Neuronal stem cell (in vitro differentiated cells): ENCODE measurements around the gene ATP5MC2.

Source experiments
- DNase-seq: peaks from one replicate; pipeline ENCODE4 v3.0.0-alpha.2; 2013; ENCODE audit warnings: low spot score
- H2AFZ ChIP-seq: one replicate; pipeline ENCODE4 v1.6.1; 2013; ENCODE audit warnings: mild to moderate bottlenecking, low read length, inconsistent platforms
- H2AK5ac ChIP-seq: 2 replicates; pipeline ENCODE4 v1.6.1; 2013; ENCODE audit warnings: low read depth, mild to moderate bottlenecking, inconsistent platforms, low read length, moderate library complexity, mixed read lengths
- H2BK120ac ChIP-seq: 2 replicates; pipeline ENCODE4 v1.6.1; 2013; ENCODE audit warnings: low read depth, mild to moderate bottlenecking, inconsistent platforms, low read length, moderate library complexity, mixed read lengths
- H2BK12ac ChIP-seq: one replicate; pipeline ENCODE4 v1.6.1; 2013; ENCODE audit warnings: low read length, inconsistent platforms
- H2BK15ac ChIP-seq: 2 replicates; pipeline ENCODE4 v1.6.1; 2013; ENCODE audit warnings: mild to moderate bottlenecking, low read length, inconsistent platforms, mixed read lengths
- H2BK5ac ChIP-seq: one replicate; pipeline ENCODE4 v1.6.1; 2013; ENCODE audit warnings: inconsistent platforms, mild to moderate bottlenecking, low read length, moderate library complexity
- H3K14ac ChIP-seq: one replicate; pipeline ENCODE4 v1.6.1; 2013; ENCODE audit warnings: low read length, inconsistent platforms
- H3K18ac ChIP-seq: 2 replicates; pipeline ENCODE4 v1.6.1; 2013; ENCODE audit warnings: low read length, inconsistent platforms
- H3K23ac ChIP-seq: 2 replicates; pipeline ENCODE4 v1.6.1; 2013; ENCODE audit warnings: low read depth, mild to moderate bottlenecking, mixed read lengths, low read length, inconsistent platforms; ENCODE audit not compliant: poor library complexity
- H3K27ac ChIP-seq: replicated peaks from 3 replicates; pipeline ENCODE4 v1.5.1; 2013; ENCODE audit warnings: low read length, inconsistent platforms
- H3K27me3 ChIP-seq, 3 experiments: 2 replicates each; pipeline ENCODE4 v1.6.1; 2013; ENCODE audit warnings: low read length in 3 of 3, mild to moderate bottlenecking in 2 of 3, inconsistent platforms in 1 of 3, low read depth in 1 of 3, mixed read lengths in 1 of 3, moderate library complexity in 1 of 3; ENCODE audit not compliant: control insufficient read depth in 3 of 3, insufficient read depth in 3 of 3
- H3K36me3 ChIP-seq, 2 donors: replicated peaks in 1 of 2; 2 replicates each; pipeline ENCODE4 v1.6.1; 2013; ENCODE audit warnings: low read length in 2 of 2; ENCODE audit not compliant: control insufficient read depth in 2 of 2, insufficient read depth in 2 of 2
- H3K4ac ChIP-seq: 2 replicates; pipeline ENCODE4 v1.6.1; 2013; ENCODE audit warnings: inconsistent platforms, mild to moderate bottlenecking, low read length, moderate library complexity
- H3K4me1 ChIP-seq, 2 donors: 1 replicate in 1 of 2; 2 replicates in 1 of 2; pipeline ENCODE4 v1.6.1; 2013; ENCODE audit warnings: low read length in 2 of 2, low read depth in 1 of 2; ENCODE audit not compliant: control insufficient read depth in 2 of 2, insufficient read depth in 1 of 2
- H3K4me2 ChIP-seq: one replicate; pipeline ENCODE4 v1.6.1; 2013; ENCODE audit warnings: mild to moderate bottlenecking, low read length, inconsistent platforms; ENCODE audit not compliant: insufficient read depth, poor library complexity, severe bottlenecking
- H3K4me3 ChIP-seq, 2 donors: 2 replicates each; pipeline ENCODE4 v1.5.1; 2013; ENCODE audit warnings: low read length in 2 of 2, mild to moderate bottlenecking in 2 of 2, inconsistent platforms in 1 of 2, moderate library complexity in 1 of 2
- H3K79me1 ChIP-seq: one replicate; pipeline ENCODE4 v1.6.1; 2013; ENCODE audit warnings: low read depth, mild to moderate bottlenecking, inconsistent platforms, low read length, moderate library complexity
- H3K9ac ChIP-seq: one replicate; pipeline ENCODE4 v1.6.1; 2013; ENCODE audit warnings: mild to moderate bottlenecking, low read depth, low read length, inconsistent platforms; ENCODE audit not compliant: poor library complexity
- H3K9me3 ChIP-seq, 2 donors: replicated peaks in 1 of 2; 2 replicates each; pipeline versions ENCODE3 to v1.6.1; 2013; ENCODE audit warnings: low read length in 2 of 2, mild to moderate bottlenecking in 2 of 2, inconsistent platforms in 1 of 2, low read depth in 1 of 2, mixed read lengths in 1 of 2, moderate library complexity in 1 of 2; ENCODE audit not compliant: control insufficient read depth in 2 of 2, insufficient read depth in 1 of 2
- H4K8ac ChIP-seq: one replicate; pipeline ENCODE4 v1.6.1; 2013; ENCODE audit warnings: low read depth, mild to moderate bottlenecking, inconsistent platforms, low read length, moderate library complexity
- H4K91ac ChIP-seq: one replicate; pipeline ENCODE4 v1.6.1; 2013; ENCODE audit warnings: low read length, low read depth, mild to moderate bottlenecking, inconsistent platforms; ENCODE audit not compliant: poor library complexity
- WGBS, 2 donors: extraction: QIAGEN DNeasy Blood & Tissue Kit; methylation state at CpG; one replicate each; pipeline ENCODE4 v1.1.7; 2013; ENCODE audit warnings: missing lambda C conversion rate in 2 of 2, mixed read lengths in 1 of 2; ENCODE audit not compliant: insufficient read length in 2 of 2, insufficient replicate concordance in 1 of 2; ENCODE audit errors: extremely low coverage in 2 of 2; 5-methylcytosine and 5-hydroxymethylcytosine counted together

ATP5MC2 gene

GRCh38 chr12:53627919-53628318 lies 48.0 kb downstream of the ATP5MC2 start:
- H3K4me1 ChIP-seq, result peaks cover 6 to 13% of the 10 kb centered on the region in 2 donors
- H3K9me3 ChIP-seq, result no peaks in the 10 kb centered on the region

GRCh38 chr12:53626702-53627169 lies 49.1 kb downstream of the ATP5MC2 start:
- H3K9ac ChIP-seq, result no peak overlapping the region
- H3K4me2 ChIP-seq, result peak overlapping the region; percentile 46
- no peak for DNase-seq
- no peaks in the 10 kb centered on the region for H3K9me3 ChIP-seq
- no peaks in the 10 kb centered on the region for H3K79me1 ChIP-seq
- no peak overlapping the region for H4K91ac ChIP-seq
- no peak overlapping the region for H2AK5ac ChIP-seq
- no peak overlapping the region for H3K27ac ChIP-seq
- H3K4me3 ChIP-seq, result peak overlapping the region; percentile 65 to 66
- peaks cover 6 to 13% of the 10 kb centered on the region in 2 donors for H3K4me1 ChIP-seq
- no peak overlapping the region for H3K4ac ChIP-seq
- peak overlapping the region; percentile 93 for H2AFZ ChIP-seq
- no peak overlapping the region for H3K18ac ChIP-seq
- no peak overlapping the region for H4K8ac ChIP-seq
- no peak overlapping the region for H3K23ac ChIP-seq
- H3K36me3 ChIP-seq, result peaks cover 0 to 5% of the 10 kb centered on the region in 2 donors
- H2BK12ac ChIP-seq, result no peak overlapping the region
- H3K27me3 ChIP-seq, result no peaks in the 10 kb centered on the region
- H3K14ac ChIP-seq, result no peak overlapping the region
- H2BK5ac ChIP-seq, result no peak overlapping the region
- H2BK120ac ChIP-seq, result no peak overlapping the region
- H2BK15ac ChIP-seq, result no peak overlapping the region
- no CpG with 5 or more reads among the region's 6 CpGs for WGBS, 2 donors

More at GRCh38 chr12:53627919-53628318, 48.0 kb downstream of the ATP5MC2 start:
- no peak overlapping the region for H3K23ac ChIP-seq
- H3K36me3 ChIP-seq, result peaks cover 0 to 1% of the 10 kb centered on the region in 2 donors
- DNase-seq, result no peak
- no peak overlapping the region for H2AK5ac ChIP-seq
- H3K4me3 ChIP-seq, result no peak overlapping the region
- H2BK12ac ChIP-seq, result no peak overlapping the region
- H2BK5ac ChIP-seq, result no peak overlapping the region
- H4K8ac ChIP-seq, result no peak overlapping the region
- H3K9ac ChIP-seq, result no peak overlapping the region
- no peak overlapping the region for H3K14ac ChIP-seq
- no peak overlapping the region for H3K4ac ChIP-seq
- no peak overlapping the region for H3K27ac ChIP-seq
- H2BK120ac ChIP-seq, result no peak overlapping the region
- H3K4me2 ChIP-seq, result no peak overlapping the region
- no CpG with 5 or more reads among the region's 11 CpGs for WGBS, 2 donors
- no peak overlapping the region for H4K91ac ChIP-seq
- no peak overlapping the region for H2AFZ ChIP-seq
- H3K27me3 ChIP-seq, result no peaks in the 10 kb centered on the region
- H3K18ac ChIP-seq, result no peak overlapping the region
- no peak overlapping the region for H2BK15ac ChIP-seq
- H3K79me1 ChIP-seq, result no peaks in the 10 kb centered on the region

GRCh38 chr12:53625946-53626701 lies 49.8 kb downstream of the ATP5MC2 start, which contains the start of gene ATF7:
ATF7 (minus strand) TSS chr12:53626382; CDS start chr12:53601000, 25,382 bp downstream.
- H2BK12ac ChIP-seq, result no peak within 1 kb of the TSS
- peak within 1 kb of the TSS; percentile 68 for H3K23ac ChIP-seq
- H3K27ac ChIP-seq, result peak within 1 kb of the TSS; percentile 76
- WGBS, 2 donors, result no CpG with 5 or more reads among the region's 48 CpGs
- no peak within 1 kb of the TSS for H2BK15ac ChIP-seq
- peak within 1 kb of the TSS; percentile 93 for H3K18ac ChIP-seq
- no peaks in the 10 kb centered on the region for H3K27me3 ChIP-seq
- no peak within 1 kb of the TSS for H4K91ac ChIP-seq
- peaks cover 6 to 13% of the 10 kb centered on the region in 2 donors for H3K4me1 ChIP-seq
- H3K79me1 ChIP-seq, result no peaks in the 10 kb centered on the region
- no peak within 1 kb of the TSS for H2BK5ac ChIP-seq
- H2BK120ac ChIP-seq, result peak within 1 kb of the TSS; percentile 44
- H2AFZ ChIP-seq, result peak within 1 kb of the TSS; percentile 93
- H2AK5ac ChIP-seq, result no peak within 1 kb of the TSS
- H3K9ac ChIP-seq, result peak within 1 kb of the TSS; percentile 97
- no peak within 1 kb of the TSS for H3K4ac ChIP-seq
- peak within 1 kb of the TSS; percentile 59 for H3K14ac ChIP-seq
- no peaks in the 10 kb centered on the region for H3K9me3 ChIP-seq
- H3K4me3 ChIP-seq, result peak within 1 kb of the TSS; percentile 65 to 83
- peak within 1 kb of the TSS; percentile 58 for H3K4me2 ChIP-seq
- peak; percentile 98 for DNase-seq
- peaks cover 0 to 5% of the 10 kb centered on the region in 2 donors for H3K36me3 ChIP-seq
- no peak within 1 kb of the TSS for H4K8ac ChIP-seq

- Histone ChIP-seq H3K27ac (no peak overlapping the region), H2AFZ (peak overlapping the region; percentile 93), H2AK5ac (no peak overlapping the region), H3K9me3 (no peaks in the 10 kb centered on the region), H4K8ac (no peak overlapping the region), H3K4ac (no peak overlapping the region), H2BK15ac (no peak overlapping the region), H4K91ac (no peak overlapping the region), H2BK12ac (no peak overlapping the region), H3K23ac (no peak overlapping the region), H2BK120ac (no peak overlapping the region), H3K18ac (no peak overlapping the region), H3K4me1 (peaks cover 6 to 13% of the 10 kb centered on the region in 2 donors), H3K27me3 (no peaks in the 10 kb centered on the region), H3K36me3 (peaks cover 0 to 5% of the 10 kb centered on the region in 2 donors), H2BK5ac (no peak overlapping the region), H3K4me3 (peak overlapping the region; percentile 65 to 80), H3K14ac (no peak overlapping the region), H3K9ac (no peak overlapping the region), H3K79me1 (no peaks in the 10 kb centered on the region), H3K4me2 (peak overlapping the region; percentile 58)
- no CpG with 5 or more reads among the region's 5 CpGs for WGBS, 2 donors
- DNase-seq, result no peak
Measured at GRCh38 chr12:53625373-53625945, 50.4 kb downstream of the ATP5MC2 start.
